Measurements from ENCODE around the gene DGCR2. TPM values are rescaled to one million over a fixed set of nuclear protein-coding genes. Genes with fewer than 3 reads are reported as not detected.

The DGCR2 gene
- total RNA-seq, 2 donors from 2014 or later: 28.3 to 35.2 TPM

Other genes with a start within 250 kb of the DGCR2 start
- gene DGCR6, start 216.1 kb downstream of the DGCR2 start, total RNA-seq: 1 to 10 TPM; 1.0 to 3.5 TPM
- gene PRODH, start 186.1 kb downstream of the DGCR2 start, total RNA-seq: 1 to 10 TPM in 1 of 2 donors, under 1 TPM in 1; 0.33 to 3.4 TPM
- gene TSSK2, start 8.9 kb upstream of the DGCR2 start, total RNA-seq: not detected
- gene ESS2, start 22.2 kb upstream of the DGCR2 start, total RNA-seq: 10 to 100 TPM; 10.2 to 11.5 TPM
- gene GSC2, start 27.9 kb upstream of the DGCR2 start, total RNA-seq: not detected
- gene SLC25A1, start 56.3 kb upstream of the DGCR2 start, total RNA-seq: 10 to 100 TPM; 46.2 to 47.8 TPM
- 1 to 10 TPM; 6.6 to 9.0 TPM for gene CLTCL1, start 169.3 kb upstream of the DGCR2 start, total RNA-seq

All from posterior vena cava (tissue), 2 donors.